Activated CD4-positive, alpha-beta memory T cell treated with anti-CD3 and anti-CD28 coated beads for 36 hours (primary cell): Measurements from ENCODE around the gene MRC1. TPM values are rescaled to one million over a fixed set of nuclear protein-coding genes. Genes with fewer than 3 reads are reported as not detected.
"Not testable (repeated sequence)": the region's sequence is repeated elsewhere in the genome, so short reads cannot be mapped to it uniquely, and the experiment has no call there.

Experiments
- CTCF ChIA-PET: fragments of 350-600 bp; sonication (Branson Sonifier 250); formaldehyde crosslinking; loops from one replicate; lab custom pipeline; 2021; ENCODE audit warnings: antibody characterized with exemption, inconsistent platforms; lab: Charles Lee
- POLR2A ChIA-PET: fragments of 350-600 bp; sonication (Branson Sonifier 250); formaldehyde crosslinking; loops from one replicate; lab custom pipeline; 2021; ENCODE audit warnings: antibody characterized with exemption; lab: Charles Lee
- DNase-seq: peaks from one replicate; pipeline ENCODE4 v3.0.0-alpha.2; 2020
- H3K27ac Mint-ChIP-seq: one replicate; pipeline ENCODE4 v1.8.0; 2021; ENCODE audit warnings: mixed read lengths
- H3K27me3 Mint-ChIP-seq: one replicate; pipeline ENCODE4 v1.8.0; 2021; ENCODE audit warnings: mixed read lengths
- H3K36me3 Mint-ChIP-seq: one replicate; pipeline ENCODE4 v1.8.0; 2021; ENCODE audit warnings: mixed read lengths
- H3K4me1 Mint-ChIP-seq: one replicate; pipeline ENCODE4 v1.8.0; 2021; ENCODE audit warnings: low read depth, mixed read lengths
- H3K4me3 Mint-ChIP-seq: one replicate; pipeline ENCODE4 v1.8.0; 2021; ENCODE audit warnings: mild to moderate bottlenecking, mixed read lengths
- H3K9me3 Mint-ChIP-seq: one replicate; pipeline ENCODE4 v1.8.0; 2021; ENCODE audit warnings: mixed read lengths
- intact Hi-C: fragments of 100-400 bp; cut with micrococcal nuclease; formaldehyde crosslinking; loops from one replicate; pipeline ENCODE4 v1.15.1; 2023
- total RNA-seq, 2 experiments: library from RNA; stranded (reverse); gene quantifications; one replicate each; pipeline ENCODE4 v1.2.3, GENCODE V29; 2021

Gene MRC1
- total RNA-seq, 2 experiments from 2014 or later, result 0.05 TPM; not detected in 1

GRCh38 chr10:17918187-17918903 lies 109.2 kb downstream of the MRC1 start:
- POLR2A ChIA-PET, result no interaction called here

GRCh38 chr10:17921378-17921777 lies 112.2 kb downstream of the MRC1 start:
- POLR2A ChIA-PET, result no interaction called here

More at GRCh38 chr10:17918187-17918903, 109.2 kb downstream of the MRC1 start:
- no peaks in the 10 kb centered on the region for H3K27me3 Mint-ChIP-seq
- H3K36me3 Mint-ChIP-seq, result no peaks in the 10 kb centered on the region
- DNase-seq, result no peak
- no peaks in the 10 kb centered on the region for H3K4me1 Mint-ChIP-seq
- intact Hi-C loops, result no loop called here
- no peaks in the 10 kb centered on the region for H3K9me3 Mint-ChIP-seq
- CTCF ChIA-PET, result no interaction called here
- no peak overlapping the region for H3K27ac Mint-ChIP-seq
- H3K4me3 Mint-ChIP-seq, result no peak overlapping the region

GRCh38 chr10:17923728-17924127 lies 114.6 kb downstream of the MRC1 start:
- Mint-ChIP-seq H3K4me1 (no peaks in the 10 kb centered on the region), H3K36me3 (no peaks in the 10 kb centered on the region), H3K4me3 (no peak overlapping the region), H3K27ac (no peak overlapping the region), H3K27me3 (no peaks in the 10 kb centered on the region), H3K9me3 (no peaks in the 10 kb centered on the region)
- CTCF ChIA-PET, result no interaction called here
- intact Hi-C loops, result no loop called here
- POLR2A ChIA-PET, result no interaction called here
- DNase-seq, result no peak

More at GRCh38 chr10:17921378-17921777, 112.2 kb downstream of the MRC1 start:
- CTCF ChIA-PET, result no interaction called here
- intact Hi-C loops, result no loop called here
- Mint-ChIP-seq H3K4me1 (no peaks in the 10 kb centered on the region), H3K9me3 (no peaks in the 10 kb centered on the region), H3K4me3 (no peak overlapping the region), H3K27ac (no peak overlapping the region), H3K27me3 (no peaks in the 10 kb centered on the region), H3K36me3 (no peaks in the 10 kb centered on the region)
- DNase-seq, result no peak

GRCh38 chr10:17943033-17943745 lies 134.0 kb downstream of the MRC1 start:
- intact Hi-C loops, result no loop called here
- no peak overlapping the region for H3K27ac Mint-ChIP-seq
- H3K36me3 Mint-ChIP-seq, result no peaks in the 10 kb centered on the region
- H3K4me3 Mint-ChIP-seq, result no peak overlapping the region
- H3K27me3 Mint-ChIP-seq, result peaks cover 3% of the 10 kb centered on the region
- H3K4me1 Mint-ChIP-seq, result no peaks in the 10 kb centered on the region
- ChIA-PET POLR2A (no interaction called here), CTCF (no interaction called here)
- DNase-seq, result no peak
- H3K9me3 Mint-ChIP-seq, result no peaks in the 10 kb centered on the region

GRCh38 chr10:17950269-17950668 lies 141.1 kb downstream of the MRC1 start:
- H3K27me3 Mint-ChIP-seq, POLR2A ChIA-PET, H3K4me1 Mint-ChIP-seq, CTCF ChIA-PET, H3K4me3 Mint-ChIP-seq, DNase-seq, H3K36me3 Mint-ChIP-seq, intact Hi-C loops, H3K9me3 Mint-ChIP-seq, H3K27ac Mint-ChIP-seq: not testable (repeated sequence)

GRCh38 chr10:17950726-17951125 lies 141.6 kb downstream of the MRC1 start:
- no peaks in the 10 kb centered on the region for H3K36me3 Mint-ChIP-seq
- no peak for DNase-seq
- peaks cover 3% of the 10 kb centered on the region for H3K27me3 Mint-ChIP-seq
- no peaks in the 10 kb centered on the region for H3K9me3 Mint-ChIP-seq
- H3K4me1 Mint-ChIP-seq, result no peaks in the 10 kb centered on the region
- no peak overlapping the region for H3K27ac Mint-ChIP-seq
- ChIA-PET POLR2A (no interaction called here), CTCF (no interaction called here)
- intact Hi-C loops, result no loop called here
- H3K4me3 Mint-ChIP-seq, result no peak overlapping the region

- Mint-ChIP-seq H3K27ac (no peak within 1 kb of the TSS), H3K27me3 (no peaks in the 10 kb centered on the region), H3K4me1 (no peaks in the 10 kb centered on the region), H3K4me3 (no peak within 1 kb of the TSS), H3K36me3 (no peaks in the 10 kb centered on the region), H3K9me3 (no peaks in the 10 kb centered on the region)
- intact Hi-C loops, result no loop called here
- ChIA-PET POLR2A (no interaction called here), CTCF (no interaction called here)
- no peak for DNase-seq
These were observed 142.8 kb downstream of the MRC1 start, which contains the start of gene SLC39A12 for GRCh38 chr10:17951868-17952371. Gene SLC39A12 (plus strand): TSS chr10:17951918. CDS start chr10:17953277, 1,359 bp downstream.

- H3K4me1 Mint-ChIP-seq, H3K27ac Mint-ChIP-seq, intact Hi-C loops, H3K36me3 Mint-ChIP-seq, H3K27me3 Mint-ChIP-seq, DNase-seq, POLR2A ChIA-PET, CTCF ChIA-PET, H3K4me3 Mint-ChIP-seq, H3K9me3 Mint-ChIP-seq: not testable (repeated sequence)
These were observed 145.2 kb downstream of the MRC1 start for GRCh38 chr10:17954372-17954771.

- Mint-ChIP-seq H3K9me3 (peaks cover 3% of the 10 kb centered on the region), H3K36me3 (no peaks in the 10 kb centered on the region), H3K27ac (no peak overlapping the region), H3K4me3 (no peak overlapping the region), H3K4me1 (no peaks in the 10 kb centered on the region), H3K27me3 (peaks cover 1% of the 10 kb centered on the region)
- ChIA-PET CTCF (no interaction called here), POLR2A (no interaction called here)
- DNase-seq, result no peak
- intact Hi-C loops, result no loop called here
These were observed 145.7 kb downstream of the MRC1 start for GRCh38 chr10:17954861-17955260.

- no peaks in the 10 kb centered on the region for H3K36me3 Mint-ChIP-seq
- no peak for DNase-seq
- ChIA-PET POLR2A (no interaction called here), CTCF (no interaction called here)
- no peaks in the 10 kb centered on the region for H3K4me1 Mint-ChIP-seq
- H3K4me3 Mint-ChIP-seq, result no peak overlapping the region
- peaks cover 1% of the 10 kb centered on the region for H3K27me3 Mint-ChIP-seq
- intact Hi-C loops, result no loop called here
- peaks cover 3% of the 10 kb centered on the region for H3K9me3 Mint-ChIP-seq
- H3K27ac Mint-ChIP-seq, result no peak overlapping the region
These were observed 148.9 kb downstream of the MRC1 start for GRCh38 chr10:17958049-17958448.

- ChIA-PET CTCF (no interaction called here), POLR2A (no interaction called here)
- no peak overlapping the region for H3K4me3 Mint-ChIP-seq
- H3K27me3 Mint-ChIP-seq, result peaks cover 1% of the 10 kb centered on the region
- peaks cover 3% of the 10 kb centered on the region for H3K9me3 Mint-ChIP-seq
- H3K36me3 Mint-ChIP-seq, result no peaks in the 10 kb centered on the region
- no peak overlapping the region for H3K27ac Mint-ChIP-seq
- intact Hi-C loops, result no loop called here
- H3K4me1 Mint-ChIP-seq, result no peaks in the 10 kb centered on the region
- DNase-seq, result no peak
These were observed 150.7 kb downstream of the MRC1 start for GRCh38 chr10:17959870-17960269.
